ENCODE measurements around the gene SNX10.

DNA sequence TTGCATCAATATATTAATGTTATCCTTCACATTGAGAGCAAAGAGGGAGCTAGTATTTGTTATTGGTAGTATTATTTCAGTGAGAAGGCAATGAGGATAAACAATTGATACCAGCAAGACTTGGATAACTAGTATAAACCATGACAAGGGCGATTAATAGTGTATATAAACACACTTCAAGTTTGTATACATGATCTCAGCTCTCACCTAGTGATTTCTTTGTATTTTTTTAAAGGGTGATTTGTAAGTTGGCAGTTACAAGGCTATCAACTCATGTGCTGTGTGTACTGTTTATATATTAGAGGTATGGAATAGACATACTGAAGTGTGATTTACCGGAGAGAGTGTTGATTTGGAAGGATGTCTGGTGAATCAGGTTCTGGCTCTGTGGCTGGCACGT, 88.0 kb downstream of the SNX10 start:
- TF ChIP-seq, protein P1, sequence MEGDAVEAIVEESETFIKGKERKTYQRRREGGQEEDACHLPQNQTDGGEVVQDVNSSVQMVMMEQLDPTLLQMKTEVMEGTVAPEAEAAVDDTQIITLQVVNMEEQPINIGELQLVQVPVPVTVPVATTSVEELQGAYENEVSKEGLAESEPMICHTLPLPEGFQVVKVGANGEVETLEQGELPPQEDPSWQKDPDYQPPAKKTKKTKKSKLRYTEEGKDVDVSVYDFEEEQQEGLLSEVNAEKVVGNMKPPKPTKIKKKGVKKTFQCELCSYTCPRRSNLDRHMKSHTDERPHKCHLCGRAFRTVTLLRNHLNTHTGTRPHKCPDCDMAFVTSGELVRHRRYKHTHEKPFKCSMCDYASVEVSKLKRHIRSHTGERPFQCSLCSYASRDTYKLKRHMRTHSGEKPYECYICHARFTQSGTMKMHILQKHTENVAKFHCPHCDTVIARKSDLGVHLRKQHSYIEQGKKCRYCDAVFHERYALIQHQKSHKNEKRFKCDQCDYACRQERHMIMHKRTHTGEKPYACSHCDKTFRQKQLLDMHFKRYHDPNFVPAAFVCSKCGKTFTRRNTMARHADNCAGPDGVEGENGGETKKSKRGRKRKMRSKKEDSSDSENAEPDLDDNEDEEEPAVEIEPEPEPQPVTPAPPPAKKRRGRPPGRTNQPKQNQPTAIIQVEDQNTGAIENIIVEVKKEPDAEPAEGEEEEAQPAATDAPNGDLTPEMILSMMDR (optimal IDR thresholded peaks at IDR 0.05 in 1 of 3, IDR thresholded peaks at IDR 0.05 in 1 of 3, conservative IDR thresholded peaks at IDR 0.05 in 1 of 3; ENCODE audit: extremely low read depth in 1 of 3, insufficient read depth in 2 of 3, low read length in 3 of 3), result no peak
- TF ChIP-seq EZH2 (IDR thresholded peaks at IDR 0.05; ENCODE audit: low read length), result no peak

Measured in keratinocyte (primary cell).